Measurements from ENCODE around the gene KLHL29.
"Not testable (repeated sequence)": the region's sequence is repeated elsewhere in the genome, so short reads cannot be mapped to it uniquely, and the experiment has no call there.

Gene KLHL29

GRCh38 chr2:23346029-23346428, 39.0 kb upstream of the KLHL29 start:
- ATAC-seq (ENCODE audit: insufficient read depth, low read depth), result no peak
- TF ChIP-seq EZH2 (IDR thresholded peaks at IDR 0.05; ENCODE audit: borderline replicate concordance, low read depth, low read length, severe bottlenecking), result no peak
- no peak for TF ChIP-seq CTCF (IDR thresholded peaks at IDR 0.05; ENCODE audit: borderline replicate concordance, extremely low read depth, low read length, poor library complexity, severe bottlenecking)
- Histone ChIP-seq H3K4me1 (ENCODE audit: insufficient read depth, low read length) (no peaks in the 10 kb centered on the region), H3K27me3 (ENCODE audit: insufficient read depth, low read length, poor library complexity) (peaks cover 4% of the 10 kb centered on the region), H3K4me3 (ENCODE audit: low read depth in 1 of 2, low read length in 2 of 2) (no peak overlapping the region), H3K9ac (ENCODE audit: low read depth, low read length) (no peak overlapping the region), H3K27ac (ENCODE audit: low read length) (no peak overlapping the region), H3K9me3 (ENCODE audit: insufficient read depth, low read length, severe bottlenecking) (no peaks in the 10 kb centered on the region), H3K36me3 (ENCODE audit: insufficient read depth, low read length) (no peaks in the 10 kb centered on the region), H3K4me2 (ENCODE audit: insufficient read depth, low read length) (no peak overlapping the region), H2AFZ (ENCODE audit: low read depth, low read length) (no peak overlapping the region), H3K79me2 (ENCODE audit: insufficient read depth, low read length) (no peaks in the 10 kb centered on the region), H4K20me1 (ENCODE audit: insufficient read depth, low read length) (no peaks in the 10 kb centered on the region)
- no peak for DNase-seq

- Histone ChIP-seq H3K9me3 (ENCODE audit: insufficient read depth, low read length, severe bottlenecking) (no peaks in the 10 kb centered on the region), H3K27me3 (ENCODE audit: insufficient read depth, low read length, poor library complexity) (peaks cover 4% of the 10 kb centered on the region), H3K36me3 (ENCODE audit: insufficient read depth, low read length) (no peaks in the 10 kb centered on the region), H3K9ac (ENCODE audit: low read depth, low read length) (no peak overlapping the region), H2AFZ (ENCODE audit: low read depth, low read length) (no peak overlapping the region), H3K4me2 (ENCODE audit: insufficient read depth, low read length) (no peak overlapping the region), H3K4me3 (ENCODE audit: low read depth in 1 of 2, low read length in 2 of 2) (no peak overlapping the region), H3K79me2 (ENCODE audit: insufficient read depth, low read length) (no peaks in the 10 kb centered on the region), H4K20me1 (ENCODE audit: insufficient read depth, low read length) (no peaks in the 10 kb centered on the region), H3K4me1 (ENCODE audit: insufficient read depth, low read length) (no peaks in the 10 kb centered on the region), H3K27ac (ENCODE audit: low read length) (no peak overlapping the region)
- TF ChIP-seq CTCF (IDR thresholded peaks at IDR 0.05; ENCODE audit: borderline replicate concordance, extremely low read depth, low read length, poor library complexity, severe bottlenecking), result no peak
- TF ChIP-seq EZH2 (IDR thresholded peaks at IDR 0.05; ENCODE audit: borderline replicate concordance, low read depth, low read length, severe bottlenecking), result no peak
- ATAC-seq (ENCODE audit: insufficient read depth, low read depth) (no peak), DNase-seq (no peak)
Observed at GRCh38 chr2:23346781-23347180, 38.2 kb upstream of the KLHL29 start.

- no peak for TF ChIP-seq CTCF (IDR thresholded peaks at IDR 0.05; ENCODE audit: borderline replicate concordance, extremely low read depth, low read length, poor library complexity, severe bottlenecking)
- no peak for TF ChIP-seq EZH2 (IDR thresholded peaks at IDR 0.05; ENCODE audit: borderline replicate concordance, low read depth, low read length, severe bottlenecking)
Observed at GRCh38 chr2:23347471-23348092, 37.4 kb upstream of the KLHL29 start.

GRCh38 chr2:23348093-23348481, 36.9 kb upstream of the KLHL29 start:
- ATAC-seq (ENCODE audit: insufficient read depth, low read depth); H3K27ac ChIP-seq (ENCODE audit: low read length); H3K4me2 ChIP-seq (ENCODE audit: insufficient read depth, low read length); H4K20me1 ChIP-seq (ENCODE audit: insufficient read depth, low read length); H3K36me3 ChIP-seq (ENCODE audit: insufficient read depth, low read length); H3K9me3 ChIP-seq (ENCODE audit: insufficient read depth, low read length, severe bottlenecking); H3K4me1 ChIP-seq (ENCODE audit: insufficient read depth, low read length); DNase-seq; H3K9ac ChIP-seq (ENCODE audit: low read depth, low read length); H3K79me2 ChIP-seq (ENCODE audit: insufficient read depth, low read length); H3K27me3 ChIP-seq (ENCODE audit: insufficient read depth, low read length, poor library complexity); H2AFZ ChIP-seq (ENCODE audit: low read depth, low read length); H3K4me3 ChIP-seq (ENCODE audit: low read depth in 1 of 2, low read length in 2 of 2): not testable (repeated sequence)

More at GRCh38 chr2:23347471-23348092, 37.4 kb upstream of the KLHL29 start:
- H3K4me2 ChIP-seq (ENCODE audit: insufficient read depth, low read length), result no peak overlapping the region
- no peaks in the 10 kb centered on the region for H3K36me3 ChIP-seq (ENCODE audit: insufficient read depth, low read length)
- no peak overlapping the region for H3K27ac ChIP-seq (ENCODE audit: low read length)
- H4K20me1 ChIP-seq (ENCODE audit: insufficient read depth, low read length), result no peaks in the 10 kb centered on the region
- no peak overlapping the region for H3K9ac ChIP-seq (ENCODE audit: low read depth, low read length)
- no peaks in the 10 kb centered on the region for H3K79me2 ChIP-seq (ENCODE audit: insufficient read depth, low read length)
- H3K9me3 ChIP-seq (ENCODE audit: insufficient read depth, low read length, severe bottlenecking), result no peaks in the 10 kb centered on the region
- ATAC-seq (ENCODE audit: insufficient read depth, low read depth), result no peak
- no peak for DNase-seq
- no peak overlapping the region for H3K4me3 ChIP-seq (ENCODE audit: low read depth in 1 of 2, low read length in 2 of 2)
- no peak overlapping the region for H2AFZ ChIP-seq (ENCODE audit: low read depth, low read length)
- H3K4me1 ChIP-seq (ENCODE audit: insufficient read depth, low read length), result no peaks in the 10 kb centered on the region
- H3K27me3 ChIP-seq (ENCODE audit: insufficient read depth, low read length, poor library complexity), result peaks cover 4% of the 10 kb centered on the region

Data from DND-41 (cell line).